CD14-positive monocyte (primary cell): ENCODE data around the gene KIAA0513. TPM values are rescaled to one million over a fixed set of nuclear protein-coding genes. Genes with fewer than 3 reads are reported as not detected.
A peak's percentile ranks its signal among the peaks of the same experiment; 100 is the strongest.

Experiments used
- DNase-seq, 3 donors: peaks; one replicate each; pipeline ENCODE4 v3.0.0-alpha.2; 2011 to 2022
- H2AFZ ChIP-seq: 2 replicates; pipeline ENCODE4 v1.6.0; 2012; ENCODE audit warnings: mild to moderate bottlenecking, low read depth, low read length, inconsistent platforms; ENCODE audit not compliant: insufficient read depth, poor library complexity, severe bottlenecking
- H3K27ac ChIP-seq, 2 donors: 1 replicate in 1 of 2; 2 replicates in 1 of 2; pipeline ENCODE4 v1.5.1; 2012 to 2013; ENCODE audit warnings: low read length in 2 of 2, control low read depth in 1 of 2, inconsistent platforms in 1 of 2, low read depth in 1 of 2, mild to moderate bottlenecking in 1 of 2
- H3K27me3 ChIP-seq, 2 donors: one replicate each; pipeline versions ENCODE4 v1.6.0 to v1.6.1; 2011 to 2013; ENCODE audit warnings: low read length in 2 of 2; ENCODE audit not compliant: control insufficient read depth in 2 of 2, insufficient read depth in 2 of 2
- H3K36me3 ChIP-seq, 2 donors: replicated peaks in 1 of 2; 1 replicate in 1 of 2; 2 replicates in 1 of 2; pipeline versions ENCODE4 v1.5.1 to v1.6.1; 2012 to 2013; ENCODE audit warnings: low read length in 2 of 2, control low read depth in 1 of 2, inconsistent platforms in 1 of 2, mild to moderate bottlenecking in 1 of 2; ENCODE audit not compliant: insufficient read depth in 2 of 2, control insufficient read depth in 1 of 2
- H3K4me1 ChIP-seq, 2 donors: 1 replicate in 1 of 2; 2 replicates in 1 of 2; pipeline versions ENCODE4 v1.5.1 to v1.6.1; 2012 to 2013; ENCODE audit warnings: low read length in 2 of 2, control low read depth in 1 of 2, inconsistent platforms in 1 of 2, mild to moderate bottlenecking in 1 of 2, moderate library complexity in 1 of 2; ENCODE audit not compliant: insufficient read depth in 2 of 2, control insufficient read depth in 1 of 2
- H3K4me2 ChIP-seq: replicated peaks from 2 replicates; pipeline ENCODE3; 2012; ENCODE audit warnings: low read length, moderate library complexity, mild to moderate bottlenecking; ENCODE audit not compliant: poor library complexity, severe bottlenecking; ENCODE audit errors: extremely low read depth
- H3K4me3 ChIP-seq, 3 experiments: fragments of 200-600 bp in 1 of 3; sonication (generic) in 1 of 3; replicated peaks in 1 of 3; 1 replicate in 2 of 3; 2 replicates in 1 of 3; pipeline ENCODE4 v1.5.1; 2011 to 2013; ENCODE audit warnings: low read length in 3 of 3, mild to moderate bottlenecking in 3 of 3, control low read depth in 2 of 3, low read depth in 2 of 3, inconsistent platforms in 1 of 3, moderate library complexity in 1 of 3
- H3K79me2 ChIP-seq: 2 replicates; pipeline ENCODE4 v1.6.0; 2012; ENCODE audit warnings: mild to moderate bottlenecking, control low read depth, inconsistent platforms, low read length, moderate library complexity; ENCODE audit not compliant: insufficient read depth
- H3K9ac ChIP-seq: 2 replicates; pipeline ENCODE4 v1.6.0; 2017; ENCODE audit warnings: low read length, mild to moderate bottlenecking; ENCODE audit not compliant: insufficient read depth, poor library complexity, severe bottlenecking
- H3K9me3 ChIP-seq, 2 donors: replicated peaks in 1 of 2; 1 replicate in 1 of 2; 2 replicates in 1 of 2; pipeline versions ENCODE4 v1.5.1 to v1.6.1; 2012 to 2013; ENCODE audit warnings: low read length in 2 of 2, control low read depth in 1 of 2; ENCODE audit not compliant: control insufficient read depth in 1 of 2, insufficient read depth in 1 of 2
- H4K20me1 ChIP-seq: 2 replicates; pipeline ENCODE4 v1.6.0; 2012; ENCODE audit warnings: mild to moderate bottlenecking, low read length, control low read depth, moderate library complexity; ENCODE audit not compliant: insufficient read depth
- H3K27ac Mint-ChIP-seq, 7 donors: one replicate each; pipeline ENCODE4 v1.8.0; 2020; ENCODE audit warnings: mild to moderate bottlenecking in 7 of 7, mixed read lengths in 7 of 7, moderate library complexity in 6 of 7, inconsistent platforms in 2 of 7
- H3K27me3 Mint-ChIP-seq, 3 donors: one replicate each; pipeline ENCODE4 v1.8.0; 2021 to 2022; ENCODE audit warnings: low read depth in 3 of 3, mild to moderate bottlenecking in 3 of 3, mixed read lengths in 3 of 3, moderate library complexity in 3 of 3, inconsistent platforms in 1 of 3
- H3K36me3 Mint-ChIP-seq, 2 donors: one replicate each; pipeline ENCODE4 v1.8.0; 2020; ENCODE audit warnings: mixed read lengths in 2 of 2, inconsistent platforms in 1 of 2, mild to moderate bottlenecking in 1 of 2
- H3K4me1 Mint-ChIP-seq: one replicate; pipeline ENCODE4 v1.8.0; 2020; ENCODE audit warnings: mild to moderate bottlenecking, mixed read lengths
- H3K4me3 Mint-ChIP-seq, 2 donors: one replicate each; pipeline ENCODE4 v1.8.0; 2020; ENCODE audit warnings: mild to moderate bottlenecking in 2 of 2, mixed read lengths in 2 of 2, moderate library complexity in 1 of 2
- H3K9me3 Mint-ChIP-seq, 7 donors: one replicate each; pipeline ENCODE4 v1.8.0; 2020 to 2022; ENCODE audit warnings: mixed read lengths in 7 of 7, mild to moderate bottlenecking in 6 of 7, moderate library complexity in 6 of 7, inconsistent platforms in 2 of 7
- WGBS: methylation state at CpG from one replicate; pipeline ENCODE4 v1.1.5; 2013; ENCODE audit warnings: missing lambda C conversion rate; ENCODE audit not compliant: insufficient coverage; 5-methylcytosine and 5-hydroxymethylcytosine counted together
- intact Hi-C, 2 donors: fragments of 100-400 bp; cut with micrococcal nuclease; formaldehyde crosslinking; loops; one replicate each; pipeline versions ENCODE4 v1.15.0 to v1.15.1; 2023
- polyA plus RNA-seq, 3 donors: library from polyadenylated mRNA; depleted of rRNA in 1 of 3; unstranded in 2 of 3; stranded (reverse) in 1 of 3; fragments of 300-500 nt in 2 of 3; fragments of >200 nt in 1 of 3; fragmentation: Illumina TruSeq in 2 of 3; gene quantifications; 1 replicate in 2 of 3; 2 replicates in 1 of 3; pipeline ENCODE4 v1.2.3, GENCODE V29; 2012 to 2021
- TF ChIP-seq, protein P1 (sequence below): fragments of 200-600 bp; IDR thresholded peaks from one replicate; pipeline ENCODE4 v1.8.0; 2022; ENCODE audit warnings: antibody characterized with exemption, mild to moderate bottlenecking

KIAA0513 gene
- polyA plus RNA-seq, 3 donors, result 21.4 to 77.5 (median 32.7) TPM

DNA sequence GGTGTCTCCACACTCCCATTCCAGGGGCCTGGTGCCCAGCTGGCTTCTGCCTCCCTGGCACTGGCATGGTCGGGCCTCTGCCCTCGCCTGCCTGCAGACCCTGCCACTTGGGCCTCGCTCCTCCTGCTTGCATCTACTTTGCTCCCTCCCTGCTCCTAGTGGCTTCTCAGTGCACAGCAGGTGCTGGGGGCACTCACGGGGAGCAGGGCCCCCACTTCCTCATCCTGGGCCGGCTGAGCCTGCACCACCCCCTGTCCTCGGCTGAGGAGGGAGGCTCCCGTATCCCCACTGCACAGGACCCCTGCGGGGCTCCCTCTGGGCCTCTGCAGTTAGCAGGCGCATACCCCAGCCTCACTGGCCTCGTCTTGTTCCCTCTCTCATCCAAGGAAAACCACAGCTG, 49.4 kb downstream of the KIAA0513 start:
- Histone ChIP-seq H3K4me3 (no peak overlapping the region), H3K27ac (no peak overlapping the region), H3K9me3 (no peaks in the 10 kb centered on the region), H2AFZ (no peak overlapping the region), H4K20me1 (peaks cover 86% of the 10 kb centered on the region), H3K4me1 (peaks cover 30 to 46% of the 10 kb centered on the region in 2 donors), H3K9ac (no peak overlapping the region), H3K36me3 (peaks cover 92 to 99% of the 10 kb centered on the region in 2 donors), H3K27me3 (no peaks in the 10 kb centered on the region), H3K4me2 (no peak overlapping the region), H3K79me2 (no peaks in the 10 kb centered on the region)
- no peak overlapping the region for H3K4me3 Mint-ChIP-seq
- H3K27me3 Mint-ChIP-seq, result peaks cover 2 to 6% (median 3%) of the 10 kb centered on the region in 3 donors
- TF ChIP-seq, protein P1, sequence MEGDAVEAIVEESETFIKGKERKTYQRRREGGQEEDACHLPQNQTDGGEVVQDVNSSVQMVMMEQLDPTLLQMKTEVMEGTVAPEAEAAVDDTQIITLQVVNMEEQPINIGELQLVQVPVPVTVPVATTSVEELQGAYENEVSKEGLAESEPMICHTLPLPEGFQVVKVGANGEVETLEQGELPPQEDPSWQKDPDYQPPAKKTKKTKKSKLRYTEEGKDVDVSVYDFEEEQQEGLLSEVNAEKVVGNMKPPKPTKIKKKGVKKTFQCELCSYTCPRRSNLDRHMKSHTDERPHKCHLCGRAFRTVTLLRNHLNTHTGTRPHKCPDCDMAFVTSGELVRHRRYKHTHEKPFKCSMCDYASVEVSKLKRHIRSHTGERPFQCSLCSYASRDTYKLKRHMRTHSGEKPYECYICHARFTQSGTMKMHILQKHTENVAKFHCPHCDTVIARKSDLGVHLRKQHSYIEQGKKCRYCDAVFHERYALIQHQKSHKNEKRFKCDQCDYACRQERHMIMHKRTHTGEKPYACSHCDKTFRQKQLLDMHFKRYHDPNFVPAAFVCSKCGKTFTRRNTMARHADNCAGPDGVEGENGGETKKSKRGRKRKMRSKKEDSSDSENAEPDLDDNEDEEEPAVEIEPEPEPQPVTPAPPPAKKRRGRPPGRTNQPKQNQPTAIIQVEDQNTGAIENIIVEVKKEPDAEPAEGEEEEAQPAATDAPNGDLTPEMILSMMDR, result peak; percentile 48
- peak; percentile 24 to 35 (median 29) for DNase-seq
- intact Hi-C loops, result loop anchor here in 1 of 2 donors (5.0 kb wide), 1 partner anchor 40 kb away; no protein-coding TSS in a partner anchor
- H3K27ac Mint-ChIP-seq, result peak overlapping the region in 2 of 7 donors; percentile 58 to 77
- peaks cover 87 to 98% of the 10 kb centered on the region in 2 donors for H3K36me3 Mint-ChIP-seq
- H3K4me1 Mint-ChIP-seq, result peaks cover 27% of the 10 kb centered on the region
- H3K9me3 Mint-ChIP-seq, result peaks cover 0 to 3% (median 0%) of the 10 kb centered on the region in 7 donors
- 17% methylated on average over 9 of the region's 10 CpGs for WGBS

DNA sequence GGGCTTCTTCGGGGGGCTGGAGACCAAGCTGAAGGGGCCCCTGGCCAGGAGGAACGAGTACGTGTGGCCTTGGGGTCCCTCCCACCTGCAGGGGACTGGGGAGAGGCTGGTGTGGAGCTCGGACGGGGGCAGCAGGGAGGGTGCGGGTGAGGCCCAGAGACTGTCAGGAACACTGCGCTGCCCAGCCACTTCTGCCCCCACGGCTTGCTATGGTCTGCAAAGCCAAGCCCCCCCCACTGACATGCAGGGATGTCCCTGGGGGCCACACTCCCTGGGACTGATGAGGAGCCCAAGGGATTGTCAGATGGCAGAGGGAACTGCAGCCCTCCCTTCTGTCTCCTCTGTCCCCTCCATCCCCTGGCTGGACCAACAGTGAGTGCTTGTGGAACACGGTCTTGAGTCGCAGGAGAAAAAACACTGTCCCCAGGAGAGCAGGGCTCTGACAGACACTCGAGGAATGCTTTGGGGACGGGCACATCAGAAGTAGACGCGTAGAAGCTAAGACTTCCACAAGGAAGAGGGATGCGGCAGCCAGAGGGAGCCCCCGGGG, 50.1 kb downstream of the KIAA0513 start:
- TF ChIP-seq, protein P1, result no peak
- Histone ChIP-seq H3K9ac (no peak overlapping the region), H3K4me3 (no peak overlapping the region), H3K4me2 (no peak overlapping the region), H3K4me1 (peaks cover 36 to 46% of the 10 kb centered on the region in 2 donors), H4K20me1 (peaks cover 88% of the 10 kb centered on the region), H3K27ac (no peak overlapping the region), H3K27me3 (no peaks in the 10 kb centered on the region), H3K79me2 (no peaks in the 10 kb centered on the region), H3K36me3 (peaks cover 90 to 94% of the 10 kb centered on the region in 2 donors), H2AFZ (no peak overlapping the region), H3K9me3 (no peaks in the 10 kb centered on the region)
- peaks cover 2 to 6% (median 3%) of the 10 kb centered on the region in 3 donors for H3K27me3 Mint-ChIP-seq
- 42% methylated on average over 13 of the region's 16 CpGs for WGBS
- intact Hi-C loops, result loop anchor here in 1 of 2 donors (5.0 kb wide), 1 partner anchor 40 kb away; no protein-coding TSS in a partner anchor
- H3K9me3 Mint-ChIP-seq, result peaks cover 0 to 3% (median 0%) of the 10 kb centered on the region in 7 donors
- H3K27ac Mint-ChIP-seq, result peak overlapping the region in 3 of 7 donors; percentile 48 to 77 (median 68)
- peaks cover 87 to 98% of the 10 kb centered on the region in 2 donors for H3K36me3 Mint-ChIP-seq
- H3K4me3 Mint-ChIP-seq, result no peak overlapping the region
- DNase-seq, result no peak
- H3K4me1 Mint-ChIP-seq, result peaks cover 33% of the 10 kb centered on the region
